HG02970 (cell line): ENCODE data around the gene LSM12.
"Not testable (repeated sequence)": the region's sequence is repeated elsewhere in the genome, so short reads cannot be mapped to it uniquely, and the experiment has no call there.

Experiments
- ATAC-seq: cut with Tn5 transposase; IDR thresholded peaks from one replicate; pipeline ENCODE4 v1.9.1; 2021; ENCODE audit warnings: mild to moderate bottlenecking, moderate library complexity, moderate number of reproducible peaks; ENCODE audit not compliant: unreplicated experiment, low FRiP score

The LSM12 gene

GRCh38 chr17:44076716-44077594 lies 10.5 kb upstream of the LSM12 start:
- ATAC-seq: no peak

GRCh38 chr17:44075598-44076293 lies 9.3 kb upstream of the LSM12 start:
- no peak for ATAC-seq

DNA sequence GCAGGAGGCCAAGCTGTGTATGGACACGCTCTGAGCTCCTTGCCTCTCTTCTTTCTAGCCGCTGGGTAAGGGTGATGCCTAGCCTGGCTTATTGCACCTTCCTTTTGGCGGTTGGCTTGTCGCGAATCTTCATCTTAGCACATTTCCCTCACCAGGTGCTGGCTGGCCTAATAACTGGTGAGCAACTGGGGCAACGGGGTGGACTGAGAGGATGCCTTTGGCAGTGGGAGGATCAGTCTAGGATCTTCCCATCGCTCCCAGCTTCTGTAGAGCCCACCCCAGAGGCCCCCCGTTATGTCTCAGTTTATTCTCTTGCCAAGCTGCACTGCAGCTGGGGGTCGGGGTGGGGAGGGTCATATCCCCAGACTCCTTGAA lies 8.4 kb upstream of the LSM12 start:
- no peak for ATAC-seq

GRCh38 chr17:44074231-44074910 lies 7.9 kb upstream of the LSM12 start:
- no peak for ATAC-seq

- no peak for ATAC-seq
These were observed 5.3 kb upstream of the LSM12 start for GRCh38 chr17:44071772-44072171.

DNA sequence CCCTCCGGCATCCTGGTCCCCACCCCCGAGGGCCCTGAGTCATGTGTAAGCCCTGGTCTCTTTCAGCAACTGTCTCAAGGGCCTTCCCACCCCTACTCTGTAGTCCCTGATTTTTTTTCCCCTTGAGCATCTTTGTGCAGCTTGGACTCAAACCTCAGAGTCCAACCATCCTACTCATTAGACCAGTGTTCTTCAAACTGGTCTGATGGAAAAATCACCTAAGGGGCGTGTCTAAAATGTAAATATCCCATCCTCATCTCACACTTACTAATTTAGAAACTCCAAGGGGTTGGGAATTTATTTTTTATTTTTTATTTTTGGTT lies 4.7 kb upstream of the LSM12 start:
- ATAC-seq: no peak

- ATAC-seq: peak; percentile 62
These were observed 4.2 kb upstream of the LSM12 start, which contains the start of gene G6PC3 for GRCh38 chr17:44070455-44071197. Gene G6PC3 (plus strand): TSS chr17:44070735. CDS start chr17:44070966, 231 bp downstream.

- ATAC-seq: no peak
These were observed 3.5 kb upstream of the LSM12 start for GRCh38 chr17:44069974-44070454.

DNA sequence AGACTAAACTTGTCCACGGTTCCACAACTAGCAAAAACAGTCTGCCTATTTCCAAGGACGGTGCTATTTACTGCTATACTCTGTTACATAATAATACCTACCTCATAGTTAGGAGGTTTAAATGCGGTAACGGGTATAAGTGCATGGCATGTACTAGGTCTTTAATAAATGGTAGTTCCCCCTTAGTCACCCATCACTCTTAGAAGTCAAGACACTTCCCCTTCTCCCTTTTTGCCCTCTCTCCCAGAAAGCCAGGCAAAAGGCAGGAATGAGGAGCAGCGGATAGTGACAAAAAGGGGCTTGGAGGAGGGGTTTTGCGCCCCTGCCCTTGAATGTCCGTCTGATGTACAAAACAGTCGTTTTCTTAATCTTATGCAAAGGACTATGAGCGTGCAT lies 1.1 kb upstream of the LSM12 start:
- no peak for ATAC-seq

DNA sequence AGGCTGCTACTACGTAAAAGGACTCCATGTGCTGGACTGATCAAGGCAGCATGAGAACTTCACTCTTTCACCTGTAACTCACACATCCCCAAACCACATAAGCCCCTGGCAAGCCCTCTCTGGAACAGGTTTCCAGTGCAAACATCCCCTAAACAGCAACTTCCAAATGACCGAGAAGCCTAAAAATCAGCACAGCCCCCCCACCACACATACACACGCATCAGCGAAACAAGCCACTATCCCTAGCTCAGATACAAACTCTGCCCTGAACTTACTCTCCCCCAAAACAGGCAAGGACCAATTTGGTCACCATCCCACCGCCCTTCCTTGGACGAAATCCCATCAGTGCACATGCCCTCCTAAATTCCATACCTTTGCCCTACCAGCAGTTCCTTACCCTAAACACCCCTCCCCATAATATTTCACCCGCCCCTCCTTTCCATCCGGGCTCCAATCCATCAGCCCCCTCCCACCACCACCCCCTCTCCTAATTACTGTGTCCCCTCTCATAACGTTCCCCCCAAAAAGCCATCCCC lies 735 bp downstream of the LSM12 start:
- no peak for ATAC-seq

- no peak for ATAC-seq
These were observed 2.5 kb downstream of the LSM12 start for GRCh38 chr17:44063704-44064639.

- ATAC-seq: no peak
These were observed 3.6 kb downstream of the LSM12 start for GRCh38 chr17:44062871-44063270.

DNA sequence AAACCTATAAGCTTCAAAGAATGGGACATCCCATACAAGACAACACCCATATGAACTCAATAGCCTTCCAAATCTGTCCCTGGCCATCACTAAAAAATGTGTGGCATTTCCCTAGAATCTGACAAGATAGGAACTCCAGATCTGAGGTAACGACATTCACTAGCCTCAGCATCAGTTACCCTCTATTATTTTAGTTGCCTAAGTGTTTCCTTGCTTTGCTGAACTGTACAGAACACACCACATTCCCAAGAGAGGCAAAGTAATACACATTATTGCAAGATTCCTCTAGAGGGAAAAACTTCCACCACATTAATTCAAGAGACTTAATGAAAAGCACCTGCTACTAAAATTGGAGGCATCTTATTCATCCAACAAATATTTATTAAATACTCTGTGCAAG lies 5.0 kb downstream of the LSM12 start:
- ATAC-seq: no peak

- no peak for ATAC-seq
These were observed 7.2 kb downstream of the LSM12 start for GRCh38 chr17:44059101-44059892.

DNA sequence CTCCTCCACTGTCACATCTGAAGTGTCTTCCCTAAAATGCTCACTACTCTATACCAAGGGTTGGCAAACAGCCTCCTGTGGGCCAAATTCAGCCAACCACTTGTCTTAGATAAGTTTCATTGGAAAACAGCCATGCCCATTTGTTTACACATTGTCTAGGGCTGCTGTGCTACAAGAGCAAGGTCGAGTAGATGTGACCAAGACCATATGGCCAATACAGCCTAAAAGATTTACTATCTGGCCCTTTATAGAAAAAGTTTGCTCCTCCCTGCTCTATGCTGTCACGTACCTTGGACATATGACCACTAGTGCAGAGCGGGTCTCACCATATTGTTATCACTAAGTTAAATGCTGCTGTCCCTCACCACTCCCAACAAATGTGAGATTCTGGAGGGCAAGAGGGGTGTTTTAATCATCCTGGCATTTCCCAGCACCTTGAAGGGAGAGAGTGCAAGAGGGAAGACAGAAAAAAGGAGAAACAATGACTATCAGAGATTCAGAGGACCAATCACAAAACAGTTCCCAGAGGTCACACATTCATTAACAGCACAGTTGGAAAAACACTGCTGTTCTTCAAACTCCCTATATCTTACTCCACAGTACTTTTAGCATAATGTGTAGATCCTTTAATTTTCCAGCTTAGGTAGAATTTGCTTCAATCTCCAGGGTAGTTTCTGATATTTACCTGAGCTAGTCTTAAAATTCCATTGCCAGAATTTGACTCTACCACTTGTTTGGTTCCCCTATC lies 13.2 kb downstream of the LSM12 start:
- no peak for ATAC-seq

- no peak for ATAC-seq
These were observed 17.0 kb downstream of the LSM12 start for GRCh38 chr17:44049294-44050060.

GRCh38 chr17:44046893-44047292 lies 19.6 kb downstream of the LSM12 start:
- ATAC-seq: not testable (repeated sequence)
